GM21723 (cell line): Measurements from ENCODE around the gene NOP53.
"Not testable (repeated sequence)": the region's sequence is repeated elsewhere in the genome, so short reads cannot be mapped to it uniquely, and the experiment has no call there.

Experiments
- ATAC-seq: cut with Tn5 transposase; IDR thresholded peaks from one replicate; pipeline ENCODE4 v1.9.1; 2021; ENCODE audit warnings: mild to moderate bottlenecking, moderate library complexity; ENCODE audit not compliant: unreplicated experiment

Gene NOP53

GRCh38 chr19:47803148-47803547 lies 57.8 kb downstream of the NOP53 start:
- not testable (repeated sequence) for ATAC-seq

- not testable (repeated sequence) for ATAC-seq
These were observed 58.3 kb downstream of the NOP53 start for GRCh38 chr19:47803671-47804070.

- ATAC-seq = not testable (repeated sequence)
These were observed 59.1 kb downstream of the NOP53 start, which contains the start of gene TPRX1 for GRCh38 chr19:47804451-47804850. Gene TPRX1 (minus strand): TSS chr19:47804551. CDS start chr19:47804539, 12 bp downstream.

GRCh38 chr19:47805313-47805712 lies 60.0 kb downstream of the NOP53 start:
- no peak for ATAC-seq

GRCh38 chr19:47806435-47806834 lies 61.1 kb downstream of the NOP53 start:
- no peak for ATAC-seq
